ENCODE measurements around the gene BLACAT1. TPM values are rescaled to one million over a fixed set of nuclear protein-coding genes. Genes with fewer than 3 reads are reported as not detected.

BLACAT1 gene
- total and polyA plus RNA-seq, 2 of the 13 experiments (the other 11 are each of a cell fraction or from before 2014, with no cell fraction given) = 1.2 to 2.8 TPM

- TF ChIP-seq ZNF547 (CRISPR knock-in tag; IDR thresholded peaks at IDR 0.05) (no peak), TBX2 (CRISPR knock-in tag; IDR thresholded peaks at IDR 0.05; ENCODE audit: borderline replicate concordance) (peak; percentile 47; the same call in 1 of the 2 replicates), CHD4 (IDR thresholded peaks at IDR 0.05; ENCODE audit: borderline replicate concordance, low read length) (no peak), NAIF1 (CRISPR knock-in tag; IDR thresholded peaks at IDR 0.05; ENCODE audit: borderline replicate concordance) (no peak), GATAD2A (CRISPR knock-in tag; IDR thresholded peaks at IDR 0.05) (no peak), MTF2 (CRISPR knock-in tag; IDR thresholded peaks at IDR 0.05; ENCODE audit: borderline replicate concordance) (no peak), ARNTL (CRISPR knock-in tag; IDR thresholded peaks at IDR 0.05) (peak; percentile 91), ZNF652 (CRISPR knock-in tag; IDR thresholded peaks at IDR 0.05; ENCODE audit: borderline replicate concordance, low read depth) (peak; percentile 93), ZNF501 (CRISPR knock-in tag; IDR thresholded peaks at IDR 0.05) (peak; percentile 36; the same call in 1 of the 2 replicates), ZNF687 (CRISPR knock-in tag; IDR thresholded peaks at IDR 0.05) (peak; percentile 59), KLF6 (CRISPR knock-in tag; IDR thresholded peaks at IDR 0.05) (no peak), PHF20 (CRISPR knock-in tag; IDR thresholded peaks at IDR 0.05) (0 out of 2 replicates have a peak, but pooled peaks have one; percentile 29), ZSCAN30 (CRISPR knock-in tag; IDR thresholded peaks at IDR 0.05) (no peak), PHF8 (CRISPR knock-in tag; IDR thresholded peaks at IDR 0.05) (no peak; the same call in 1 of the 2 replicates), ZNF343 (CRISPR knock-in tag; IDR thresholded peaks at IDR 0.05) (peak; percentile 67; the same call in 1 of the 2 replicates), TARDBP (CRISPR knock-in tag; IDR thresholded peaks at IDR 0.05) (no peak), ZNF24 (IDR thresholded peaks at IDR 0.05) (no peak), BCL3 (CRISPR knock-in tag; IDR thresholded peaks at IDR 0.05) (peak; percentile 34; the same call in 1 of the 2 replicates), ZNF672 (CRISPR knock-in tag; IDR thresholded peaks at IDR 0.05) (no peak), BATF2 (CRISPR knock-in tag; IDR thresholded peaks at IDR 0.05) (0 out of 2 replicates have a peak, but pooled peaks have one; percentile 53), ZFYVE20 (CRISPR knock-in tag; IDR thresholded peaks at IDR 0.05; ENCODE audit: borderline replicate concordance, low read depth) (no peak)
- TF ChIP-seq, protein P1, sequence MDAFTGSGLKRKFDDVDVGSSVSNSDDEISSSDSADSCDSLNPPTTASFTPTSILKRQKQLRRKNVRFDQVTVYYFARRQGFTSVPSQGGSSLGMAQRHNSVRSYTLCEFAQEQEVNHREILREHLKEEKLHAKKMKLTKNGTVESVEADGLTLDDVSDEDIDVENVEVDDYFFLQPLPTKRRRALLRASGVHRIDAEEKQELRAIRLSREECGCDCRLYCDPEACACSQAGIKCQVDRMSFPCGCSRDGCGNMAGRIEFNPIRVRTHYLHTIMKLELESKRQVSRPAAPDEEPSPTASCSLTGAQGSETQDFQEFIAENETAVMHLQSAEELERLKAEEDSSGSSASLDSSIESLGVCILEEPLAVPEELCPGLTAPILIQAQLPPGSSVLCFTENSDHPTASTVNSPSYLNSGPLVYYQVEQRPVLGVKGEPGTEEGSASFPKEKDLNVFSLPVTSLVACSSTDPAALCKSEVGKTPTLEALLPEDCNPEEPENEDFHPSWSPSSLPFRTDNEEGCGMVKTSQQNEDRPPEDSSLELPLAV (CRISPR knock-in tag; conservative IDR thresholded peaks at IDR 0.05; ENCODE audit: low read depth) = no peak
- TF ChIP-seq, protein P2, sequence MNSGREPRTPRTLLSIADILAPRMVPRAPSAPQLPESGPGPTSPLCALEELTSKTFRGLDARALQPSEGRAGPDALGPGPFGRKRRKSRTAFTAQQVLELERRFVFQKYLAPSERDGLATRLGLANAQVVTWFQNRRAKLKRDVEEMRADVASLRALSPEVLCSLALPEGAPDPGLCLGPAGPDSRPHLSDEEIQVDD (CRISPR knock-in tag; IDR thresholded peaks at IDR 0.05; ENCODE audit: borderline replicate concordance) = no peak
Observed at GRCh38 chr1:205505076-205505729, 49.4 kb upstream of the BLACAT1 start (continued).

Data from HepG2 (cell line).